Progenitor cell of endocrine pancreas (in vitro differentiated cells): ENCODE results near the gene MRPS35. TPM values are rescaled to one million over a fixed set of nuclear protein-coding genes. Genes with fewer than 3 reads are reported as not detected.

Experiments
- DNase-seq: peaks from one replicate; pipeline ENCODE4 v3.0.0; 2021; ENCODE audit warnings: low spot score; ENCODE audit not compliant: unreplicated experiment
- H3K27ac Mint-ChIP-seq: 2 replicates; pipeline ENCODE4 v1.8.0; 2021; ENCODE audit warnings: mild to moderate bottlenecking, moderate library complexity, mixed read lengths
- H3K27me3 Mint-ChIP-seq: 2 replicates; pipeline ENCODE4 v1.8.0; 2021; ENCODE audit warnings: mixed read lengths
- H3K36me3 Mint-ChIP-seq: 2 replicates; pipeline ENCODE4 v1.8.0; 2022; ENCODE audit warnings: mixed read lengths; ENCODE audit not compliant: insufficient read depth
- H3K4me1 Mint-ChIP-seq: 2 replicates; pipeline ENCODE4 v1.8.0; 2021; ENCODE audit warnings: low read depth, mixed read lengths
- H3K4me3 Mint-ChIP-seq: 2 replicates; pipeline ENCODE4 v1.8.0; 2021; ENCODE audit warnings: low read depth, mild to moderate bottlenecking, moderate library complexity, mixed read lengths
- H3K9me3 Mint-ChIP-seq: 2 replicates; pipeline ENCODE4 v1.8.0; 2021; ENCODE audit warnings: low read depth, mixed read lengths
- total RNA-seq: library from RNA; stranded (reverse); gene quantifications from 2 replicates; pipeline ENCODE4 v1.2.1, GENCODE V29; 2021
- TF ChIP-seq, protein P1 (sequence below): fragments of 200-600 bp; sonication (generic); IDR thresholded peaks from one replicate; pipeline ENCODE4 v1.5.0; 2021; ENCODE audit warnings: antibody characterized with exemption, mild to moderate bottlenecking; ENCODE audit not compliant: unreplicated experiment

Gene MRPS35
- total RNA-seq, 1 donor from 2014 or later, result 63.1 TPM

DNA sequence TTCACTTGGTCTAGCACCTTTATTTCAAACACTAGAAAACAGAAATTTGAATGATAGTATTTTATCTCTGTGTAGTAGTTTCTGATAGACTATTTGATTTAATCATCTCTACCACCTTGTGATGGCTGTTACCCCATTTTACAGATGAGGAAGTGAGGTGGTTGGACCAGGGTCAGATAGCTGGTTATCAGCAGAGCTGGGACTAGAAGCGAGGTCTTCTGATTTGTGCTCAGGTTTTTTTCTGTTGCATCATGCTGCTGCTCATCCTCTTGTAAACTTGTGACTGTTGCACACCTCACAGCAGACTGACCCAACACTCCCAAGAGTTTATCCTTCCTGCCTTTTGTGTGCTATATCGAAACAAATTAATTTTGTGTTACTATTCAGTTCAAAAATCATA, 79.5 kb downstream of the MRPS35 start:
- Mint-ChIP-seq H3K4me3 (no peak overlapping the region), H3K27ac (no peak overlapping the region), H3K36me3 (peaks cover 24% of the 10 kb centered on the region), H3K4me1 (peaks cover 10% of the 10 kb centered on the region), H3K9me3 (no peaks in the 10 kb centered on the region), H3K27me3 (no peaks in the 10 kb centered on the region)
- TF ChIP-seq, protein P1, sequence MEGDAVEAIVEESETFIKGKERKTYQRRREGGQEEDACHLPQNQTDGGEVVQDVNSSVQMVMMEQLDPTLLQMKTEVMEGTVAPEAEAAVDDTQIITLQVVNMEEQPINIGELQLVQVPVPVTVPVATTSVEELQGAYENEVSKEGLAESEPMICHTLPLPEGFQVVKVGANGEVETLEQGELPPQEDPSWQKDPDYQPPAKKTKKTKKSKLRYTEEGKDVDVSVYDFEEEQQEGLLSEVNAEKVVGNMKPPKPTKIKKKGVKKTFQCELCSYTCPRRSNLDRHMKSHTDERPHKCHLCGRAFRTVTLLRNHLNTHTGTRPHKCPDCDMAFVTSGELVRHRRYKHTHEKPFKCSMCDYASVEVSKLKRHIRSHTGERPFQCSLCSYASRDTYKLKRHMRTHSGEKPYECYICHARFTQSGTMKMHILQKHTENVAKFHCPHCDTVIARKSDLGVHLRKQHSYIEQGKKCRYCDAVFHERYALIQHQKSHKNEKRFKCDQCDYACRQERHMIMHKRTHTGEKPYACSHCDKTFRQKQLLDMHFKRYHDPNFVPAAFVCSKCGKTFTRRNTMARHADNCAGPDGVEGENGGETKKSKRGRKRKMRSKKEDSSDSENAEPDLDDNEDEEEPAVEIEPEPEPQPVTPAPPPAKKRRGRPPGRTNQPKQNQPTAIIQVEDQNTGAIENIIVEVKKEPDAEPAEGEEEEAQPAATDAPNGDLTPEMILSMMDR, result no peak
- no peak for DNase-seq

DNA sequence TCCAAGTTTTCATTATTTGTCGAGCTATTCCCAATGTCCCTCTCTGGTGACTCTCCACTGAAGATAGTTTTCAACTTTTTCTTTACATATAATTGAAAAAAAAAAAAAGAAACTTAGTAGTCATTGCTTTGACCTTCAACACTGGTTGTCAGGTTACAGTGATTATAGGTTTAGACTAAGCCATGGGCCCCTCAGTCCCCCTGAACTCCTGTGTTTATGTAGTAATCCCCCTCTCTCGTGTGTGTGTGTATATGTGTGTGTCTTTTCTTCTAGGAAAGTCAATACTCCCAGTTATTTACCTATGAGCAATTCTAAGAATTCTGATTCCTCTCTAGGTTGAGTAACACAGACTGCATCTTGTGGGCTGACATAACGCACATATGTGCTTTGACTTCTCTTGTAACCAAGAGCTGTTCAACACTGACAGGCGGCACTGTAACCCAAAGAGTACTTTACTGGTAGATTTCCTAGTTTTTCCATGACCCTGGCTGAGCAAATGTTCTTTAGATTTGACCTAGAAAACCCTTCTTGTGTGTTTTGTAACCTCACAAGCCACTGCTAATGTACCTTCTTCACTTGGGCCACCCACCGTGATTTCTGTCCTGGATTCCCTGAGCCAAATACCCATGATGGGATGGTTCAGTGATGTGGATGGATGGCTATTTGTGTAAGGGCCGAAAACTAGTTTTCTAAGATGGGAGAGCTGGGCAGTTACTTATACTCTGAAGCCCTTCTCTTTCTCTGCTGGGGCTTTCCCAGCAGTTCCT, 84.4 kb downstream of the MRPS35 start:
- TF ChIP-seq, protein P1, result no peak
- peak overlapping the region; percentile 2 for H3K27ac Mint-ChIP-seq
- peaks cover 32% of the 10 kb centered on the region for H3K36me3 Mint-ChIP-seq
- H3K4me1 Mint-ChIP-seq, result peaks cover 8% of the 10 kb centered on the region
- no peak overlapping the region for H3K4me3 Mint-ChIP-seq
- DNase-seq, result no peak
- H3K9me3 Mint-ChIP-seq, result no peaks in the 10 kb centered on the region
- H3K27me3 Mint-ChIP-seq, result no peaks in the 10 kb centered on the region

DNA sequence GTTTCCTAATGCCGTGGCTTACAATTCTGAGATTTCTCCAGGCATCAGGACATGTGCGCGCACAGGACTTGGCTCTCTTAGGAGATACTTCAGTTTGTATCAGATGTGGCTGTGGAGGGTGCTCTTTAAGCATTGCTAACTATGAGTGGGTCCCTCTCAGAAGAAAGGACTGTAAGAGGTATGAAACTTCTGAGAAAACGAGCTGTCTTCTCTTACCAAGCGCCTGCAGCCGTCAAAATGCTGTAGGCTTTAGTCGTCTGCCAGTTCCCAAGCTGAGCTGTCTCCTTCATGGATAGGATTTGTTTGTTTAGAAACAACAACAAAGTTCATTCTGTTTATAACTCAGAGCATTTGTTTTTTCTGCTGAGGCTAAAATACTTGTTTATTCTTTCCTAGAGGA, 85.5 kb downstream of the MRPS35 start:
- TF ChIP-seq, protein P1, result no peak

DNA sequence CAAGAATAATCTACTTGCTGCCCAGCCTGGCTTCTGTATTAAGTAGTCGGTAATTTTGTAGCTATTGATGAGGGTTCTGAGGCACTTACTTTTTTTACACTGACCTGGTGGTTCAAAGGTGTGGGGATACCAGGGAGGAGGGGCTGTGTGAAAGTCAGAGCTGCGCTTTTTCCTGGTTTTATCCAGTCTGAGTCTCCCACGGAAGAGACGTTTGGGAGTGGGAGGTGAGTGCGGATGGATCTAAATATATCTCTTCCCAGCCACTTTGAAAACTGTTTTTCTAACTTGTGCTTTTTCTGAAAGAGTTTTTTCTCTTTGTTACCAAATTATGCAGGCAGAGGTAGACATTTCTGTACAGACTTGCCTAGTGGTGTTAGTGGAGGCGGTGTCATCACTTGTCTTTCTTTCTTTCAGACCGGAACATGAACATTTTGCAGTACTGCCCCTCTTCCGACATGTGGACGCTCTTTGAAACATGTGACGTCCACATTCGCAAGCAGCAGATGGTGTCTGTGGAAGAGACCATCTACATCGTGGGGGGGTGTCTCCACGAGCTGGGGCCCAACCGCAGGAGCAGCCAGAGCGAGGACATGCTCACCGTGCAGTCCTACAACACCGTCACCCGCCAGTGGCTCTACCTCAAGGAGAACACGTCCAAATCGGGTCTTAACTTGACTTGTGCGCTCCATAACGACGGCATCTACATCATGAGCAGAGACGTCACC, 86.8 kb downstream of the MRPS35 start:
- H3K36me3 Mint-ChIP-seq, result peaks cover 20% of the 10 kb centered on the region
- no peaks in the 10 kb centered on the region for H3K9me3 Mint-ChIP-seq
- DNase-seq, result no peak
- H3K4me3 Mint-ChIP-seq, result no peak overlapping the region
- H3K4me1 Mint-ChIP-seq, result peaks cover 3% of the 10 kb centered on the region
- no peak overlapping the region for H3K27ac Mint-ChIP-seq
- H3K27me3 Mint-ChIP-seq, result no peaks in the 10 kb centered on the region
- TF ChIP-seq, protein P1, result no peak

More for the DNA sequence above, 85.5 kb downstream of the MRPS35 start:
- Mint-ChIP-seq H3K4me1 (peaks cover 6% of the 10 kb centered on the region), H3K36me3 (peaks cover 30% of the 10 kb centered on the region), H3K27ac (no peak overlapping the region), H3K27me3 (no peaks in the 10 kb centered on the region), H3K4me3 (no peak overlapping the region), H3K9me3 (no peaks in the 10 kb centered on the region)
- DNase-seq, result no peak

DNA sequence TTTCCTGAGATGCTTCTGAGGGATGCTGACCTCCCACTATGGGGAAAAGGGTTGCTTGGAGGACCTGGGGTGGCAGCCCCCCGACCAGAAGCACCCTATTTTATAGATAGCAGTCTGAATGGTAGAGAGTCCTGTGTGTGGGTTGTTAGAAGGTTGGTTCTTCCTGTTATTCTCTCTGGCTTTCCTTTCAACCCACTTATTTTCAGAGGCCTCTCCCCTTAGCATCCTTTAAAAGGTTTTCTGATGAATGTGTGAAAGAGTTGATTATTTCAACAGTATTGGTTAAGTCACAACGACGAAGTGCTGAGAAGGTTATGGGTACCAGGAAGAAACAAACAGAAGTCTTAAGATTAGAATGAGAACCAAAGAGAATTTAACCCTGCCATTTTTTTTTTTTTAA, 90.2 kb downstream of the MRPS35 start:
- H3K4me3 Mint-ChIP-seq, result no peak overlapping the region
- H3K27ac Mint-ChIP-seq, result no peak overlapping the region
- H3K36me3 Mint-ChIP-seq, result peaks cover 15% of the 10 kb centered on the region
- H3K9me3 Mint-ChIP-seq, result no peaks in the 10 kb centered on the region
- H3K4me1 Mint-ChIP-seq, result no peaks in the 10 kb centered on the region
- H3K27me3 Mint-ChIP-seq, result no peaks in the 10 kb centered on the region
- TF ChIP-seq, protein P1, result no peak
- DNase-seq, result no peak
